ENCODE data around the gene PLXNA3.

Gene PLXNA3

DNA sequence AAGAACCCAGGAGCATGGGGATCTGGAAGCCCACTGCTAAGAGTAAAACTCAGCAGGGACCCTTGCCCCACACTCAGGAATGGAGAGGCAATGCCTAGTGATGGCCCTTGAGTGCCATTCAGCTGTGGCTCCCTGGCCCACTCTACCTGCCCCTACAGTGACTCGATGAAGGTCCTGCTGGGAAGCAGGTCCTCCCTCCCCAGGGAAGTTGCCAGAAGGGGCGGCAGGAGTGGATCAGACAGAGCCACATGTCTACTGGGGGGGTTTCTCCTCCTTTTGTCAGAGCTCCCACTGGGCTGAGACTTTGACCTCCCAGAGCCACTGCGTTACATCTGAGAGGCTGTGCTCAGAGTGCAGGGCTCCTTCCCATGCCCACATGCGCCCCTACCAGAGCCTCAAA, 31.1 kb downstream of the PLXNA3 start:
- no peaks in the 10 kb centered on the region for H4K20me1 ChIP-seq (ENCODE audit: insufficient read depth, low read length)
- 0 out of 2 replicates have a peak, but pooled peaks cover 4% of the 10 kb centered on the region for H3K4me1 ChIP-seq (ENCODE audit: low read length)
- H3K27me3 ChIP-seq (replicated peaks; ENCODE audit: insufficient read depth, low read length): no peaks in the 10 kb centered on the region
- H3K9me3 ChIP-seq (replicated peaks; ENCODE audit: insufficient read depth, low read length): no peaks in the 10 kb centered on the region
- H3F3A ChIP-seq (ENCODE audit: insufficient read depth, low read length): peaks cover 3% of the 10 kb centered on the region
- no peak for TF ChIP-seq EZH2phosphoT487 (IDR thresholded peaks at IDR 0.05; ENCODE audit: low read length)
- TF ChIP-seq, protein P1, sequence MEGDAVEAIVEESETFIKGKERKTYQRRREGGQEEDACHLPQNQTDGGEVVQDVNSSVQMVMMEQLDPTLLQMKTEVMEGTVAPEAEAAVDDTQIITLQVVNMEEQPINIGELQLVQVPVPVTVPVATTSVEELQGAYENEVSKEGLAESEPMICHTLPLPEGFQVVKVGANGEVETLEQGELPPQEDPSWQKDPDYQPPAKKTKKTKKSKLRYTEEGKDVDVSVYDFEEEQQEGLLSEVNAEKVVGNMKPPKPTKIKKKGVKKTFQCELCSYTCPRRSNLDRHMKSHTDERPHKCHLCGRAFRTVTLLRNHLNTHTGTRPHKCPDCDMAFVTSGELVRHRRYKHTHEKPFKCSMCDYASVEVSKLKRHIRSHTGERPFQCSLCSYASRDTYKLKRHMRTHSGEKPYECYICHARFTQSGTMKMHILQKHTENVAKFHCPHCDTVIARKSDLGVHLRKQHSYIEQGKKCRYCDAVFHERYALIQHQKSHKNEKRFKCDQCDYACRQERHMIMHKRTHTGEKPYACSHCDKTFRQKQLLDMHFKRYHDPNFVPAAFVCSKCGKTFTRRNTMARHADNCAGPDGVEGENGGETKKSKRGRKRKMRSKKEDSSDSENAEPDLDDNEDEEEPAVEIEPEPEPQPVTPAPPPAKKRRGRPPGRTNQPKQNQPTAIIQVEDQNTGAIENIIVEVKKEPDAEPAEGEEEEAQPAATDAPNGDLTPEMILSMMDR (IDR thresholded peaks at IDR 0.05; ENCODE audit: low read length): no peak
- no peak for TF ChIP-seq EZH2 (optimal IDR thresholded peaks at IDR 0.05; ENCODE audit: low read depth, low read length)
- H3K79me2 ChIP-seq (ENCODE audit: low read length): peaks cover 32% of the 10 kb centered on the region
- H2AFZ ChIP-seq (ENCODE audit: low read length): no peak overlapping the region
- no peak overlapping the region for H3K9ac ChIP-seq (ENCODE audit: low read length)
- H3K9me2 ChIP-seq (replicated peaks; ENCODE audit: insufficient read depth, low read length): no peaks in the 10 kb centered on the region
- H3K27ac ChIP-seq (ENCODE audit: low read length): no peak overlapping the region
- peak overlapping the region; percentile 91 for H3K4me2 ChIP-seq (ENCODE audit: low read depth, low read length)
- DNase-seq: no peak
- H3K4me3 ChIP-seq (ENCODE audit: low read length): peak overlapping the region; percentile 76
- no peaks in the 10 kb centered on the region; the same call in 1 of the 2 replicates for H3K36me3 ChIP-seq (replicated peaks; ENCODE audit: insufficient read depth, low read length)

DNA sequence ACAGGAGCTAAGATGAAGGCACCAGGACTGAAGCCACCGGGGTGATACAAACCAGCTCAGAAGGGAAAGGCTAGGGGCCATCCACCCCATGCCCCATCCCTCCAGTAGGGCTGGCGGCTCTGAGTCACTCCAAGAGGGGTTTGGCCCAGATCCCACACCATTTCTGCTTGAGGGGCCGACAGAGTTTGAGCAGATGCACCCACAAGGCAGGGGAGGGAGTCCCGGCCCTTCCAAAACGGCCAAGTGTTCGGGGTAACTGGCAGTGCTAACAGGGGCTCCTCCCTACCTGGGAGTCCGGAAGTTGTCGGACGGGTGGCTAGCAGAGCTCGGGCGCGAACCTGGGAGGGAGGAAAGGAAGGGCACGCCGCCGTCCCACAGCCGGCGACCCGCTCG, 31.9 kb downstream of the PLXNA3 start:
- no peak for TF ChIP-seq EZH2phosphoT487 (IDR thresholded peaks at IDR 0.05; ENCODE audit: low read length)
- TF ChIP-seq EZH2 (optimal IDR thresholded peaks at IDR 0.05; ENCODE audit: low read depth, low read length): no peak
- peak overlapping the region; percentile 91 for H3K4me2 ChIP-seq (ENCODE audit: low read depth, low read length)
- H3K9ac ChIP-seq (ENCODE audit: low read length): peak overlapping the region; percentile 78
- 0 out of 2 replicates have a peak, but pooled peaks cover 4% of the 10 kb centered on the region for H3K4me1 ChIP-seq (ENCODE audit: low read length)
- H2AFZ ChIP-seq (ENCODE audit: low read length): 0 out of 2 replicates have a peak overlapping the region, but pooled peaks have one; percentile 31
- H3K9me2 ChIP-seq (replicated peaks; ENCODE audit: insufficient read depth, low read length): no peaks in the 10 kb centered on the region
- H3F3A ChIP-seq (ENCODE audit: insufficient read depth, low read length): peaks cover 3% of the 10 kb centered on the region
- peak overlapping the region; percentile 48; the same call in 1 of the 2 replicates for H3K27ac ChIP-seq (ENCODE audit: low read length)
- H3K9me3 ChIP-seq (replicated peaks; ENCODE audit: insufficient read depth, low read length): no peaks in the 10 kb centered on the region
- H3K4me3 ChIP-seq (ENCODE audit: low read length): peak overlapping the region; percentile 76
- peak; percentile 43 for DNase-seq
- H3K36me3 ChIP-seq (replicated peaks; ENCODE audit: insufficient read depth, low read length): no peaks in the 10 kb centered on the region
- peaks cover 26% of the 10 kb centered on the region for H3K79me2 ChIP-seq (ENCODE audit: low read length)
- H3K27me3 ChIP-seq (replicated peaks; ENCODE audit: insufficient read depth, low read length): no peaks in the 10 kb centered on the region
- no peaks in the 10 kb centered on the region for H4K20me1 ChIP-seq (ENCODE audit: insufficient read depth, low read length)

DNA sequence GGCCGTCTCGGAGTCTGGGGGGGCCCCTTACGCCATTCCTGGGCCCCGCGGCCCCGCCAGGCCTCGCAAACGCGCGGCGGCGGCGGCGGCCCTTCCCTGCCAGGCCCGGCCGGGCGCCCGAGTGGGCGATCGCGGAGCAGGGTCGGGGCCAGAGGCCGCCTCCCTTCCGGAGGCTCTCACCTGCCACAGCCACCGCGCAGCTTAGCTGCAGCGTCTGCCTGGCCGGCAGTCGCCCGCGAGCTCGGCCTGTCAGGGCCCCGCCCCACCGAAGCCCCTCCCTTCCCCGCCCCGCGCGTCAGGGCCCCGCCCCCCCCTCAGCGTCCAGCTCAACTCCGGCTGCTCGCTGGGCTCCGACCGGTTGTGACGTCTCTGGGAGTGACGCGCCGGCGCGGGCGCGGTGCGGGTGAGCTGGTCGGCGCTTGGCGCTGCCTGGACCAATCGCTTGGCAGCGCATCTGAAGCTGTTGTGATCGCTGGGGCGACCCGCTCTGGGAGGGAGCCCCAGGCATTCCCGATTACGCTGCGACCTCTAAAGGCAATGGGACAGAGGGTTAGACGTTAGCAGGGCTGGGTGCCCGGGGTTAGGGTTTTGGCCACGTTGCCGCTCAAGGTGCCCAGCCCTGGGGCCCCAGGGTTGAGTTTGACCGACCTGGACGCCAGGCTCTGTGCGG, 32.5 kb downstream of the PLXNA3 start, which contains the start of gene SLC10A3:
SLC10A3 (minus strand) TSS at position 216 of the 670 bp plus-strand sequence. CDS start 1,689 bp downstream, outside the sequence.
- Histone ChIP-seq H3K4me3 (ENCODE audit: low read length) (peak within 1 kb of the TSS; percentile 76), H3F3A (ENCODE audit: insufficient read depth, low read length) (peaks cover 3% of the 10 kb centered on the region), H3K36me3 (replicated peaks; ENCODE audit: insufficient read depth, low read length) (no peaks in the 10 kb centered on the region), H3K9me3 (replicated peaks; ENCODE audit: insufficient read depth, low read length) (no peaks in the 10 kb centered on the region), H4K20me1 (ENCODE audit: insufficient read depth, low read length) (no peaks in the 10 kb centered on the region), H3K9me2 (replicated peaks; ENCODE audit: insufficient read depth, low read length) (no peaks in the 10 kb centered on the region), H3K9ac (ENCODE audit: low read length) (peak within 1 kb of the TSS; percentile 81), H3K27me3 (replicated peaks; ENCODE audit: insufficient read depth, low read length) (no peaks in the 10 kb centered on the region), H3K4me2 (ENCODE audit: low read depth, low read length) (peak within 1 kb of the TSS; percentile 91), H3K79me2 (ENCODE audit: low read length) (peaks cover 20% of the 10 kb centered on the region), H3K4me1 (ENCODE audit: low read length) (0 out of 2 replicates have a peak, but pooled peaks cover 2% of the 10 kb centered on the region), H2AFZ (ENCODE audit: low read length) (peak within 1 kb of the TSS; percentile 63; the same call in 1 of the 2 replicates), H3K27ac (ENCODE audit: low read length) (peak within 1 kb of the TSS; percentile 95)
- no peak for TF ChIP-seq EZH2 (optimal IDR thresholded peaks at IDR 0.05; ENCODE audit: low read depth, low read length)
- TF ChIP-seq, protein P1 (IDR thresholded peaks at IDR 0.05; ENCODE audit: low read length): peak; percentile 21; the same call in 1 of the 2 replicates
- DNase-seq: peak; percentile 93

DNA sequence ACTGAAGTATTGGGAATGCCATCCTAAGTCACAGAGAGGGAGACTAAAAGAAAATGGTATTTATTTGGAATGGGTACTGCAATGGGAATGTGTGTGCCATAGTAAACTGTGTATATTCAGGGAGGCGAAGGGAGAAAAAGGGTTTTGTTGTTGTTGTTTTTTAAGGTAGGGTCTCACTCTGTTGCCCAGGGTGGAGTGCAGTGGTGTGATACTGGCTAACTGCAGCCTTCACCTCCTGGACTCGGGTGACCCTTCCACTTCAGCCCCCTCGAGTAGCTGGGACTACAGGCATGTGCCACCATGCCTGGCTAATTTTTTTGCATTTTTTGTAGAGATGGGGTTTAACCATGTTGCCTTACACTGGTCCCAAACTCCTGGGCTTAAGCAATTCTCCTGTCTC, 36.6 kb downstream of the PLXNA3 start:
- TF ChIP-seq EZH2 (optimal IDR thresholded peaks at IDR 0.05; ENCODE audit: low read depth, low read length) (no peak), EZH2phosphoT487 (IDR thresholded peaks at IDR 0.05; ENCODE audit: low read length) (no peak)
- TF ChIP-seq, protein P1 (IDR thresholded peaks at IDR 0.05; ENCODE audit: low read length): no peak

More for the DNA sequence above, 36.6 kb downstream of the PLXNA3 start:
- Histone ChIP-seq H3K9me3 (replicated peaks; ENCODE audit: insufficient read depth, low read length) (no peaks in the 10 kb centered on the region), H3F3A (ENCODE audit: insufficient read depth, low read length) (peaks cover 3% of the 10 kb centered on the region), H3K27me3 (replicated peaks; ENCODE audit: insufficient read depth, low read length) (no peaks in the 10 kb centered on the region), H3K79me2 (ENCODE audit: low read length) (peaks cover 3% of the 10 kb centered on the region), H3K4me3 (ENCODE audit: low read length) (no peak overlapping the region), H3K4me2 (ENCODE audit: low read depth, low read length) (no peak overlapping the region), H4K20me1 (ENCODE audit: insufficient read depth, low read length) (no peaks in the 10 kb centered on the region), H3K27ac (ENCODE audit: low read length) (no peak overlapping the region), H3K9ac (ENCODE audit: low read length) (no peak overlapping the region), H3K9me2 (replicated peaks; ENCODE audit: insufficient read depth, low read length) (no peaks in the 10 kb centered on the region), H3K4me1 (ENCODE audit: low read length) (no peaks in the 10 kb centered on the region), H2AFZ (ENCODE audit: low read length) (no peak overlapping the region), H3K36me3 (replicated peaks; ENCODE audit: insufficient read depth, low read length) (no peaks in the 10 kb centered on the region)
- DNase-seq: no peak
